Activated naive CD4-positive, alpha-beta T cell treated with anti-CD3 and anti-CD28 coated beads, Interleukin-2, amount 10 ng/mL, durations not matched to agents 5 hours and 36 hours (primary cell): ENCODE data around the gene PTPN21. TPM values are rescaled to one million over a fixed set of nuclear protein-coding genes. Genes with fewer than 3 reads are reported as not detected.

Experiments
- total RNA-seq, 2 experiments: library from RNA; stranded (reverse); gene quantifications; one replicate each; pipeline ENCODE4 v1.2.3, GENCODE V29; 2021

The PTPN21 gene
- under 1 TPM; 0.10 to 0.22 TPM for total RNA-seq

GRCh38 chr14:88554457-88555286 is at the start of gene PTPN21:
TSS of gene PTPN21 (minus strand) at chr14:88555007. CDS start at chr14:88550417, 4,590 bp downstream.

GRCh38 chr14:88562831-88563686 is 8.3 kb upstream of the PTPN21 start, which contains the start of gene ZC3H14:
TSS of gene ZC3H14 (plus strand) at chr14:88563037. CDS start at chr14:88563134, 97 bp downstream.

Other genes starting within 250 kb of the PTPN21 start
- gene KCNK10, start 231.7 kb downstream of the PTPN21 start, total RNA-seq = not detected
- gene SPATA7, start 169.3 kb downstream of the PTPN21 start, total RNA-seq = 1 to 10 TPM; 3.0 to 4.1 TPM
- 10 to 100 TPM; 39.4 to 40.3 TPM for gene ZC3H14, start 8.0 kb upstream of the PTPN21 start, total RNA-seq
- 1 to 10 TPM; 1.6 to 1.9 TPM for gene EML5, start 237.9 kb upstream of the PTPN21 start, total RNA-seq